K562 (cell line): ENCODE results near the gene SPRR2D. TPM values are rescaled to one million over a fixed set of nuclear protein-coding genes. Genes with fewer than 3 reads are reported as not detected.

Source experiments
- POU5F1 ChIP-seq: fragments of 150-350 bp; IDR thresholded peaks from 2 replicates; pipeline ENCODE4 v1.6.1; 2014; ENCODE audit warnings: borderline replicate concordance, low read length, low read depth, mild to moderate bottlenecking; ENCODE audit not compliant: partially characterized antibody
- ZBTB9 ChIP-seq: fragments of 450-650 bp; formaldehyde crosslinking; IDR thresholded peaks from 2 replicates; pipeline ENCODE4 v1.4.0; 2020; ENCODE audit warnings: mild to moderate bottlenecking, moderate library complexity
- ZNF318 ChIP-seq, 2 experiments: fragments of 450-650 bp; IDR thresholded peaks; 2 replicates each; pipeline ENCODE4 v1.6.1; 2016; ENCODE audit warnings: mild to moderate bottlenecking in 2 of 2, borderline replicate concordance in 1 of 2, low read depth in 1 of 2, moderate library complexity in 1 of 2
- ZNF589 ChIP-seq: fragments of 200-800 bp; sonication (Bioruptor generic); IDR thresholded peaks from 2 replicates; pipeline ENCODE4 v1.6.1; 2016; ENCODE audit warnings: low read depth, missing genetic modification characterization, missing compliant biosample characterization
- polyA plus RNA-seq, 8 experiments: library from polyadenylated mRNA; depleted of rRNA in 4 of 8; stranded (reverse) in 5 of 8; unstranded in 3 of 8; fragments of >200 nt; fragmentation: Nextera tagmentation in 2 of 8; fragmentation: Illumina TruSeq in 1 of 8; extraction: Ambion mirVana in 2 of 8; extraction: Trizol in 1 of 8; gene quantifications; 2 replicates each; pipeline versions ENCODE4 v1.2.1 to v1.2.3, GENCODE V29; 2011 to 2014; ENCODE audit warnings: inconsistent platforms in 1 of 8, missing spikeins in 1 of 8
- total RNA-seq, 7 experiments: library from RNA; depleted of rRNA in 6 of 7; stranded (reverse); fragments of >200 nt in 6 of 7; fragmentation: Illumina TruSeq in 2 of 7; extraction: Trizol in 2 of 7; gene quantifications; 2 replicates each; pipeline versions ENCODE4 v1.2.1 to v1.2.3, GENCODE V29; 2011 to 2021; ENCODE audit warnings: low replicate concordance in 1 of 7
- TF ChIP-seq, protein P1 (sequence below): fragments of 200-800 bp; sonication (Bioruptor generic); IDR thresholded peaks from 2 replicates; pipeline ENCODE4 v1.6.1; 2017; ENCODE audit warnings: missing genetic modification characterization, missing compliant biosample characterization
- TF ChIP-seq, protein P2 (sequence below): fragments of 450-650 bp; IDR thresholded peaks from 2 replicates; pipeline ENCODE4 v1.6.1; 2016; ENCODE audit warnings: mild to moderate bottlenecking
- TF ChIP-seq, protein P3 (sequence below): fragments of 450-650 bp; formaldehyde crosslinking; IDR thresholded peaks from 2 replicates; pipeline ENCODE4 v1.4.0; 2022; ENCODE audit warnings: mild to moderate bottlenecking, moderate library complexity

SPRR2D gene
- total and polyA plus RNA-seq, 9 of the 15 experiments (the other 6 are each of a cell fraction or from before 2014, with no cell fraction given), result 0.91 to 5.1 (median 3.2) TPM; not detected in 1

DNA sequence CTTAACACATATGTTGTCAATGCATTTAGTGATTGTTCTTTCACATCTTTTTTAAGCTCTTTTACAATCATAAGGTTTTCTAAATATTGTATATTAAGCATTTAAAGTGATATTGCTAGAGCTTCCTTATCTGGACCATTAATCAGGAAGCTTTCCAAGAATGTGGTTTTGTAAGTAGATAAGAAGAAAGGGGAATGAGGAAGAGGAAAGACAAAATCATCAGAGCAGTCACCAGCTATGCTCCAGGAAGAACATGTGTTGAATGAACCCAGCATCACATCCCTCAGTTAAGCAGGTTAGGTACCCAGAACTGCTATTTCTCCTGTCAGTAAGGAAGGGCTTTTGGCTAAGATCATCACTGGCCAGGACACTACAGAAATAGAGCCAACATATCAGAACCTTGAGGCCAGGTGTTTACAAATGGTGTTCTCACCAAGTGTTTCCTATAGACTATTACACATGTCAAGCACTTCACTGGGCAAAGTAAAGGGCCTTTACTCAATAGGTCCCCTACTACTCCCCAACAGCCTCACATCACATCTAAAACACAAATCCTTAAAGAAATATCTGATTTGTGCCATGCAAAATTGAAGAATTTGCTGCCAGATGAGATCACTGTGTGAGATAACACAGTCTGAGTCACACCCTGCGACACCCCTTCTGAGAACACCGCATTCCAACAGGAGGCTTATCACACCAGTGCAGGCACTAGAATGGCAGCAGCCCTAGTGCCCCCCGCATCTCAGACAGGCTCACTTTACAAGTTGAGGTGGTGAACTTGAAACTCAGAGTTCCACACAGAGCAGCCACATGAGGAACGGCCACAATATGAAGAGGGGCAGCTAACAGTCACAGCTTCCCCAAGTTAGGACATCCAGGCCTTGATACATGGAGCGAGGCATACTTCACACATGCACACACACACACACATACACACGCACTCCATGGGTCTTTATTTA is 18.2 kb upstream of the SPRR2D start (continued):
- no peak for TF ChIP-seq ZNF318 (IDR thresholded peaks at IDR 0.05; ENCODE audit: borderline replicate concordance in 1 of 2, low read depth in 1 of 2)
- no peak for TF ChIP-seq ZNF589 (CRISPR knock-in tag)
- TF ChIP-seq, protein P1, sequence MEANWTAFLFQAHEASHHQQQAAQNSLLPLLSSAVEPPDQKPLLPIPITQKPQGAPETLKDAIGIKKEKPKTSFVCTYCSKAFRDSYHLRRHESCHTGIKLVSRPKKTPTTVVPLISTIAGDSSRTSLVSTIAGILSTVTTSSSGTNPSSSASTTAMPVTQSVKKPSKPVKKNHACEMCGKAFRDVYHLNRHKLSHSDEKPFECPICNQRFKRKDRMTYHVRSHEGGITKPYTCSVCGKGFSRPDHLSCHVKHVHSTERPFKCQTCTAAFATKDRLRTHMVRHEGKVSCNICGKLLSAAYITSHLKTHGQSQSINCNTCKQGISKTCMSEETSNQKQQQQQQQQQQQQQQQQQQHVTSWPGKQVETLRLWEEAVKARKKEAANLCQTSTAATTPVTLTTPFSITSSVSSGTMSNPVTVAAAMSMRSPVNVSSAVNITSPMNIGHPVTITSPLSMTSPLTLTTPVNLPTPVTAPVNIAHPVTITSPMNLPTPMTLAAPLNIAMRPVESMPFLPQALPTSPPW (CRISPR knock-in tag), result peak; percentile 75
- TF ChIP-seq, protein P2, sequence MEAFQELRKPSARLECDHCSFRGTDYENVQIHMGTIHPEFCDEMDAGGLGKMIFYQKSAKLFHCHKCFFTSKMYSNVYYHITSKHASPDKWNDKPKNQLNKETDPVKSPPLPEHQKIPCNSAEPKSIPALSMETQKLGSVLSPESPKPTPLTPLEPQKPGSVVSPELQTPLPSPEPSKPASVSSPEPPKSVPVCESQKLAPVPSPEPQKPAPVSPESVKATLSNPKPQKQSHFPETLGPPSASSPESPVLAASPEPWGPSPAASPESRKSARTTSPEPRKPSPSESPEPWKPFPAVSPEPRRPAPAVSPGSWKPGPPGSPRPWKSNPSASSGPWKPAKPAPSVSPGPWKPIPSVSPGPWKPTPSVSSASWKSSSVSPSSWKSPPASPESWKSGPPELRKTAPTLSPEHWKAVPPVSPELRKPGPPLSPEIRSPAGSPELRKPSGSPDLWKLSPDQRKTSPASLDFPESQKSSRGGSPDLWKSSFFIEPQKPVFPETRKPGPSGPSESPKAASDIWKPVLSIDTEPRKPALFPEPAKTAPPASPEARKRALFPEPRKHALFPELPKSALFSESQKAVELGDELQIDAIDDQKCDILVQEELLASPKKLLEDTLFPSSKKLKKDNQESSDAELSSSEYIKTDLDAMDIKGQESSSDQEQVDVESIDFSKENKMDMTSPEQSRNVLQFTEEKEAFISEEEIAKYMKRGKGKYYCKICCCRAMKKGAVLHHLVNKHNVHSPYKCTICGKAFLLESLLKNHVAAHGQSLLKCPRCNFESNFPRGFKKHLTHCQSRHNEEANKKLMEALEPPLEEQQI, result peak; percentile 84
- TF ChIP-seq, protein P3, sequence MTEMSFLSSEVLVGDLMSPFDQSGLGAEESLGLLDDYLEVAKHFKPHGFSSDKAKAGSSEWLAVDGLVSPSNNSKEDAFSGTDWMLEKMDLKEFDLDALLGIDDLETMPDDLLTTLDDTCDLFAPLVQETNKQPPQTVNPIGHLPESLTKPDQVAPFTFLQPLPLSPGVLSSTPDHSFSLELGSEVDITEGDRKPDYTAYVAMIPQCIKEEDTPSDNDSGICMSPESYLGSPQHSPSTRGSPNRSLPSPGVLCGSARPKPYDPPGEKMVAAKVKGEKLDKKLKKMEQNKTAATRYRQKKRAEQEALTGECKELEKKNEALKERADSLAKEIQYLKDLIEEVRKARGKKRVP (CRISPR knock-in tag), result 0 out of 2 replicates have a peak, but pooled peaks have one; percentile 54
- no peak for TF ChIP-seq POU5F1
- TF ChIP-seq ZBTB9 (CRISPR knock-in tag), result peak; percentile 96
